GM18858 (cell line): ENCODE data around the gene DEPDC5.
"Not testable (repeated sequence)": the region's sequence is repeated elsewhere in the genome, so short reads cannot be mapped to it uniquely, and the experiment has no call there.

Experiments
- ATAC-seq: cut with Tn5 transposase; IDR thresholded peaks from one replicate; pipeline ENCODE4 v1.9.1; 2021; ENCODE audit not compliant: unreplicated experiment

DEPDC5 gene

DNA sequence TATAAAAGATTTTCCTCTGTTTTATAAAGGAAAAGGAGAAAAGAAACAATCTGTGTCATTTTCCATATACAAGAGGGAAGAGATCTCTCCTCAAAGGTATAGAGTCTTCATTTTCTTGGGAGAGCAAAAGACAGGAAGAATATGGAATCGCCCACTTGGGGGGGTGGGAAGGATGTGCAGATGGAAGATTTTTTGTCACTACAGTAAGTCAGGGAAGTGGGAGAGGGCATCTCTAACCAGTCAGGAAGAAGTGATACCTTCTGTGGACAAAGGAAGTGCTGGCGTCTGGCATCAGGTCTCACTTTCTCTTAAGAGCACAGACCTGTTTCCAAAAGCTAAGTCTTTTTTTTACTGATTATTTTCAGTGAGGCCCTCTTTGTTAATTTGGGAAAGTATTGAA is 5.3 kb upstream of the DEPDC5 start:
- no peak for ATAC-seq

DNA sequence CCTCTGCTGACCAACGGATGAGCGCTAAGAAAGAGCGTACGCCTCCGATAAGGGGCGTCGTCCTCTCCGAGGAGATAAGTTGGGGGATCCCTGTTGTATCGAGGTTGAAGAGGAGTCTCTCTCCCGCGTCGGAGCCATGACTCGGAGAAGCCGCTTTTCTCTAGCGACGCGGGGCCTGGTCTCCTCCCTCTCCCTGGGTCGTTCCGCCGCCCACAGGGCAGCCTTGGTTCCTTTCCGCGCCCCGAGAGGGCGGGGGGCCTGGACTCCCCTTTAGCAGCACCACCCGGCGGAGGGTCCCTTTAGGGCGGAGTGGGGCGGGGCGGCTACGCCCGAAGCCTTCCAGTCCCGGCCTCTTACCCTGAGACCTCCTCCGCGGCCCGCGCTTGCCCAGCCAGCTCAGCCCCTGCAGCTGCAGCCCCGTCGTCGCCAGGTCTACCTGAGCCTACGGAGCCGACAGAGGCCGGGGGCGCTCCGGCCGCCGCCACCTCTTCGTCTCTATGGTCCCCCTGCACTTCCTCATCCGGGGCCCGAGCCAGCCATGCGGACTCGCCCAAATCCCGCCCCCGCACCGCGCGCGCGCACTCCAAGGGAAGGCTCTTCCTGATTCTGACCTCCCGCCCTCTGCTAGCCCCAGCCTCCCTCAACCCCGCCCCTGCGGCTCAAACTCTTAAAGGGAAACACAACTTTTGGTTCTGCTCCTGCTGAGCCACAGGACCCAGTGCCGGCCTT is 4.0 kb upstream of the DEPDC5 start, which contains the start of gene PRR14L:
Gene PRR14L (minus strand): TSS at position 497 of the 729 bp plus-strand sequence. CDS start 11,272 bp downstream, outside the sequence.
- ATAC-seq, result peak; percentile 33

DNA sequence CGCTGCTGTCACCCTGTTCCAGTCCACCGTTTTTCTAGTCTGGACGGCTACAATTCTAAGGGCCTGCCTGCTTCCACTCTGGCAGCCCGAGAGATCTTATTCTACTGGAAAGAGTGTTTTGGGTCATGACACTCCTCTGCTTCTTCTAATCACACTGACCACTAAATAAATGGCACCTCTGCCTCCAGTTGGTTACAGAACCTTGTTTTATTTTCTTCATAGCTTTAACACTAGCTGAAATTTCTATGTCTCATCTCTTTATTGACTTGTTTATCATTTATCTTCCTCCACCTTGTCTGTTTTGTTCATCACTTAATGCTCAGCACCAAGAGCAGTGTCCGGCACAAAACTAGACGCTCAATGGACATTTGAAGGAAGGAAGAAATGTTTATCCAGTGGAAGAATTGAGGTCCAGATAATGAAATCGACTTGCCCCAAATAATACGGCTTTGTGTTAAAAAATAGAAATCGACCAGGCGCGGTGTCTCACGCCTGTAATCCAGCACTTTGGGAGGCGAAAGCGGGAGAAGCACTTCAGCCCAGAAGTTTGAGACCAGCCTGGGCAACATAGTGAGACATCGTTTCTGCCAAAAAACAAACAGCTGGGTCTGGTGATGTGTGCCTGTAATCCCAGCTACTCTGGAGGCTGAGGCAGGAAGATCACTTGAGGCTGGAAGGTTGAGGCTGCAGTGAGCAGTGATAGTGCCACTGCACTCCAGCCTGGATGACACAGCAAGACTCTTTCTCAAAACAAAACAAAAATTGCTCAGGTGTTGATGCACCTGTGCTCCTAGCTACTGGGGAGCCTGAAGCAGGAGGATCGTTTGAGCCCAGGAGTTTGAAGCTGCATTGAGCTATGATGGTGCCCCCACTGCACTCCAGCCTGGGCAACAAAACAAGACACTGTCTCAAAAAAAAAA is 3.2 kb upstream of the DEPDC5 start:
- no peak for ATAC-seq

DNA sequence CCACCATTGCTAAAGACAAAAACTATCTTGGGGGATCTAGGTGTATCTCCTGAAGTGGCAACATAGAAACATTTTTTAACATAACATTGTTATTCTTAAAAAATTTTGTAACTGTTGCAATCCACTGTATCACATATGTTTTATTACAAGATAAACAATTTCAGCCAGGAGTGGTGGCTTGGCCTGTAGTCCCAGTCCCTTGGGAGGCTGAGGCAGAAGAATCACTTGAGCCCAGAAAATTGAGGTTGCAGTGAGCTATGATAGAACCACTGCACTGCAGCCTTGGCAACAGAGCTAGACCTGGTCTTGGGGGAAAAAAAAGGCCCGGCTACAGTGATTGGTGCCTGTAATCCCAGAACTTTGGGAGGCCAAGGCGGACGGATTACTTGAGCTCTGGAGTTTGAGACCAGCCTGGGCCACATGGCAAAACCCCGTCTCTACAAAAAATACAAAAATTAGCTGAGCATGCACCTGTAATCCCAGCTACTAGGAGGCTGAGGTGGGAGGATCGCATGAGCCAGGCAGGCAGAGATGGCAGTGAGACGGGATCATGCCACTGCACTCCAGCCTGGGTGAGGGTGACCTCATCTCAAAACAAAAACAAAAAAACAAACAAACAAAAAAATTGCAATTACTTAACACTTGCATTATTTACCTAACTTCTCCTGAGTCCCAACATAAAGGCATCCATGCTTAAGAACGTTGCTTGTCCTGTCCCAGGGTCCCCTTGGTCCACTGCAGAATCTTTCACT is 1.5 kb upstream of the DEPDC5 start:
- ATAC-seq, result no peak

DNA sequence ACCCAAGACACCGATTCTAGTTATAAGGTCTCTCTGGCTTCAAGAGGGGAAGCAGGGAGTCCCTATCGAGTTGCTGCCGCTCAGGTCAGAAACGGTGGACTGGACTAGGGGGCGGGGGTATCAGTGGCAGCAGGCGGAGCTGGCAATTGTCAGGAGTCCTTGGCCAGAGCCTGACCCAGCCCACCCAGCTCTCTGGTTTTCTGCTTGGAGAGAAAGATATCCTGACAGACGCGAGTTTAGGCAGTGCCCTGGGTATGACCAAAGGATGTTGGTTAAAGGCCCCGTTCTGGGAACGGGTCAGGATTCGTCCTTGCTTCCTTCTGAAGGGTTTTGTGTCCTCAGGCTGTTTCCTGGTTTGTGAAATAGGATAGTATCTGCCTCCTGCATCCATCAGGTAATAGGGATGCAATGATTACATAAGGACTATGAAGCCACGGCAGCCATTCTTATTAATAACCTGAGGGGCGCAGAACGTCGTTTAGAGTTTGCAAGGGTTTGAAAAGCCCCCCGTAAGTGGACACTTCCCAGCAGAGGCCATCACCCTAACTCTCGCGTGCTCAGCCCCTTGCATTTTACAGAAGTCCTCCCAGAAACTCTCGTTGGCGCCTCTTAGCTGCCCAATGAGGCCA is 700 bp upstream of the DEPDC5 start:
- no peak for ATAC-seq

DNA sequence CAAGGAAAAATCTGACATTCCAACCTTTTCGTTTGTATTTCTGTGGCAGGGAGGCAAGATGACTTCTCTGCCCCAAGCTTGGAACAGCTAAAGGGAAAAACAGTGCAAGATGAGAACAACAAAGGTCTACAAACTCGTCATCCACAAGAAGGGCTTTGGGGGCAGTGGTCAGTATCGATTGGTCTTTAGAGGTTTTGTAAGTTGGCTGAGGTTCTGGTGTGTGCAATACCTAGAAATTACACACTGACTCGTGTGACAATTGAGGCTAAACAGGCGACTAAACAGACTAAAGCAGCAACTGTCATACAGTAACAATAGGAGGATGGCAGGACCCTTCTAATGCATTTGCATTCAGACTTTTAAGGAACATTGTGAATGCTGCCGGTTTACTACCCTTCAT is 994 bp downstream of the DEPDC5 start:
- ATAC-seq, result no peak

DNA sequence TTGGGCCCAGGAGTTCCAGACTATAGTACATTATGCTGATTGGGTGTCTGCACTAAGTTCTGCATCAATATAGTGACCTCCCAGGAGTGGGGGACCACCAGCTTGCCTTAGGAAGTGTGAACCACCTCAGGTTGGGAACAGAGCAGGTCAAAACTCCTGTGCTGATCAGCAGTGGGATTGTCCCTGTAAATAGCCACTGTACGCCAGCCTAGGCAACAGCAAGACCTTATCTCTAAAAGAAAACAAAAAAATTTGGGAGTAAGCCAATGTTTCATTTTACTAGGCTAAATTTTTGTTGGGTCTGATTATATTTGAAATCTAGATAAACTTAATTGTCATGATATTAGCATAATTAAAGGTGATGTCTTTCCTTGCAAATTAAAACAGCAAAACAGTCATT is 3.4 kb downstream of the DEPDC5 start:
- no peak for ATAC-seq

DNA sequence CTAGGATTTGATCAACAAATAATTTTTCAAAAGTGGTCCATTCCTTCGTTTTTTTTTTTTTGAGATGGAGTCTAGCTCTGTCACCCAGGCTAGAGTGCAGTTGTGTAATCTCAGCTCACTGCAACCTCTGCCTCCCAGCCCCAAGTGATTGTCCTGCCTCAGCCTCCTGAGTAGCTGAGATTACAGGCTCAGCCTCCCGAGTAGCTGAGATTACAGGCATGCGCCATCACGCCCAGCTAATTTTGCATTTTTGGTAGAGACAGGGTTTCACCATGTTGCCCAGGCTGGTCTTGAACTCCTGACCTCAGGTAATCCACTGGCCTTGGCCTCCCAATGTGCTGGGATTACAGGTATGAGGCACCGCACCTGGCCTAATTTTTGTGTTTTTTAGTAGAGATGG is 5.0 kb downstream of the DEPDC5 start:
- ATAC-seq, result not testable (repeated sequence)

DNA sequence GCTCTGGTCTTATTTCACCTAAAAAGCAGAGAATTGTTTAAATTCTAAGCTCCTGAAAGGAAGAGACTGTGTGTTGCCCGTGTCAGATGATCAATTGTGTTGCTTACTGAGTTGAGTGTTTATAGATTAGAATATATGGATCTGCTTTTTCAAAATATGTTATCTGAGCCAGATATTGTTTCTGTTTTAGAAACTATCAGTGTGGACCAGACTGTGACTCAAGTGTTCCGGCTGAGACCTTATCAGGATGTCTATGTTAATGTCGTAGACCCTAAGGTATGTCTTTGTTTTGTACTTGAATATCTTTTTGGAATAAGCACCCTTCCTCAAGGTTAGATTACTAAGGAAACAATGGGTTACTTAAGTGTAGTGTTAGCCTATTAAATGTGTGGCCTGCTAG is 11.0 kb downstream of the DEPDC5 start:
- no peak for ATAC-seq

DNA sequence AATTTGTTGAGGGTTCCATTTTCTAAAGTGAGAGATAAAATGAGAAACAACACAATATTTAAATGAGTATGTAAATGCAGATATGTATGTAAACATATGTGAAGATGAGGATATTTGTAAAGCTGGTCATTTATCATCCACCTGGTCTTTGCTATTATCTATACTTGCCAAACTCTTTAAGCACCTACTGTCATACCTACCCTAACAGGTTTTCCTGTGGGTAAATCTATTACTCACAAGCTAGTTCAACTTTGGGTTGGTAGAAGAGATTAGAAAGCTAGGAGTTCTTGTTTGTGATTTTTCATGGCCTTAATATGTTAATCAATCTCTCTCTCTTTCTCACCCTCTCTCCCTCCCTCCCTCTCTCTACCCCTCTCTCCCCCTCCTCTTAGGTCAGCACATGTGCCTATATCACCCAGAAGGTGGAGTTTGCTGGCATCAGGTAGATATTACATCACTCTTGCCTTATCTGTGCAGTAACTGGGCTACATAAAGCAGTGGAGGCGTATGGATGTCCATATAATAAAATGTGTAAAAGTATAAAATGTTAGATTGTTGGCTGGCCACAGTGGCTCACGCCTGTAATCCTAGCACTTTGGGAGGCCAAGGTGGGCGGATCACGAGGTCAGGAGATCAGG is 14.7 kb downstream of the DEPDC5 start:
- ATAC-seq, result no peak

DNA sequence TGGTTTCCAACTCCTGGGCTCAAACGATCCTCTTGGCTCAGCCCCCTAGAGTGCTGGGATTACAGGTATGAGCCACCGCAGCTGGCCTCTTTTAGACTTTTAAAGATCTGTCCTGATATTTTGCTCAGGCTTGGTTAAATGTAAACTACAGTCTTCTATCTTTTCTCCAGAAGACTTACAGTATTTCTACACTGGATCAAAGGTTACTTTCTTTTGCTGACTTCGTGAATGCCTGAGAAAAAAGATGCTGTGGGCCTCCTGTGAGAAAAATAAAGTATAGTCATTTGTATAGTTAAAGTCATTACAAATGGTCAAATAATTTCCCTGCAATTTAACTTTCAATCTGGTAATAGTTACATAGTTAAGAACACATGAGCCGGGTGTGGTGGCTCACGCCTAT is 19.6 kb downstream of the DEPDC5 start:
- no peak for ATAC-seq

DNA sequence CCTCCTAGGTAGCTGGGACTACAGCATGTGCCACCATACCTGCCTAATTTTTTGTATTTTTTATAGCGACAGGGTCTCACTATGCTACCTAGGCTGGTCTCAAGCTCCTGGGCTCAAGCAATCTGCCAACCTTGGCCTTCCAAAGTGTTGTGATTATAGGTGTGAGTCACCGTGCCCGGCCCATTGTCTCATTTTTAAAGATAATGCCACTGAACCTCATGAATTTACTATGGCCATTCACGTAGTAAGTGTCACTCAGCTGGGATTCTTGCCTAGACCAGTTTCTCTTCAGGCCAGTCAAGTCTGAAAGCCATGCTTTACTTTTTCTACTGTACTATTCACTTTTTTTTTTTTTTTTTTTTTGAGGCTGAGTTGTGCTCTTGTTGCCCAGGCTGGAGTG is 22.4 kb downstream of the DEPDC5 start:
- ATAC-seq, result no peak

DNA sequence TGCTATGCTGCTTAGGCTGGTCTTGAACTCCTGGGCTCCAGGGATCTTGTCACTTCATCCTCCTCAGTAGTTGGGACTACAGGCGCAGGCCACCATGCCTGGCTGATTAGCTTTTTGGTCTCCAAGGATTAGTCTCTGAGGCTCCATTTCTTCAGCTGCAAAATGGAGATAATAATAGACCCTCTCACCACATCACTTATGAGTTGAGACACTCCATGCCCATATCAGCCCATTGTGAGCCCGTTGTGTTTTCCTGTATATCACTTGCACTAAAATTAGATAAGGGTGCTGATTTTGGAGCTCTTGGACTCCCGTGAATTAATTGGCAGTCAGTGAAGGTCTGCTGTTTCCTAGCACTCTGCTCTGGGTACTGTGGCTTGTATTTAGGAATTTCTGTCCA is 36.0 kb downstream of the DEPDC5 start:
- ATAC-seq, result no peak

DNA sequence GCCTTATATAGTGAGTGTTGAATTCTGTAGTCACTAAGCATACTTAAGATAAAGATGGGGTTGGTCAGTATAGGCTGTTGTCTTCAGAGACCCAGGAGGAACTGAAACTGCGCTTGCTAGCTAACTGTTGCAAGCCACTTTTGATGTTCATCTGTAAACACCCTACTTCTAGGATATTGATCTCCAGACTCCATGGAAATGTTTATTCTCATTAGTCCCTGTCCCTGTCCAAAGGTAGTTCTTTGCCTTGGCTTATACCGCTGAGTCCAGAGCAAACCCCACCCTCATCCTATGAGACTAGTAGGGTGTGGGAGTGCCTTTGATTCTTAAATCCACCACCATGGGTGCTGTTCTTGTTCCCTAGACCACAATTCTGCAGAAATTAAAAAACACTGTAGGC is 36.4 kb downstream of the DEPDC5 start:
- ATAC-seq, result no peak

DNA sequence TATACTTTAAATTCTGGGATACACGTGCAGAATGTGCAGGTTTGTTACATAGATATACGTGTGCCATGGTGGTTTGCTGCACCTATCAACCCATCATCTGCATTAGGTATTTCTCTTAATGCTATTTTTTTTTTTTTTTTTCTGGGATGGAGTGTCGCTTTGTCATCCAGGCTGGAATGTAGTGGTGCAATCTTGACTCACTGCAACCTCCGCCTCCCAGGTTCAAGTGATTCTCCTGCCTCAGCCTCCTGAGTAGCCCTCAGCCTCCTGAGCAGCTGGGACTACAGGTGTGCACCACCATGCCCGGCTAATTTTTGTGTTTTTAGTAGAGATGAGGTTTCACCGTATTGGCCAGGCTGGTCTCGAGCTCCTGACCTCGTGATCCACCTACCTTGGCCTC is 45.5 kb downstream of the DEPDC5 start:
- not testable (repeated sequence) for ATAC-seq

DNA sequence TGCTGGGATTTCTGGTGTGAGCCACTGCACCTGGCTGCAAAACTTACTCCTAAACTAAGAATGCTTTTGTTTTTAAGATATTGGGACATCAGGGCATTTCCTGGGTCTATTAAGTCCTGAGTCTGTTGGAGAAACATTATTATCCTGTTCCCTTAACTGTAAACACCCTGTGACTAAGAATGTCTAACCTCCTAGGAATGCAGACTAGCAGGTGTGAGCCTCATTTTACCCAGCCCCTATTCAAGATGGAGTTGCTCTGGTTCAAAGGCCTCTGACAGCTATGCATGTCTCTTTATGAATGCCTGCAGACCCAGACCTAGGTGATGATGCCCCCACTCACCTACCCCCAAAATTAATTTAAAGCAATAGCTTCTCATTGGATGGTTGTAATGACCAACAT is 46.2 kb downstream of the DEPDC5 start:
- ATAC-seq, result no peak

DNA sequence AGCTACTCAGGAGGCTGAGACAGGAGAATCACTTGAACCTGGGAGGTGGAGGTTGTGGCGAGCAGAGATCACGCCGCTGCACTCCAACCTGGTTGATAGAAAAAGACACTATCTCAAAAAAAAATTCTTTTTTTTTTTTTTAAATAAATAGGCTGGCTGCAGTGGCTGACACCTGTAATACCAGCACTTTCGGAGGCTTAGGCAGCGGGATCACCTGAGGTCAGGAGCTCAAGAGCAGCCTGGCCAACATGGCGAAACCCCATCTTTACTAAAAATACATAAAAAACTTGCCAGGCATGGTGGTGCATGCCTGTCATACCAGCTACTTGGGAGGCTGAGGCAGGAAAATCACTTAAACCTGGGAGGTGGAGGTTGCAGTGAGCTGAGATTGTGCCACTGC is 47.0 kb downstream of the DEPDC5 start:
- ATAC-seq, result not testable (repeated sequence)

DNA sequence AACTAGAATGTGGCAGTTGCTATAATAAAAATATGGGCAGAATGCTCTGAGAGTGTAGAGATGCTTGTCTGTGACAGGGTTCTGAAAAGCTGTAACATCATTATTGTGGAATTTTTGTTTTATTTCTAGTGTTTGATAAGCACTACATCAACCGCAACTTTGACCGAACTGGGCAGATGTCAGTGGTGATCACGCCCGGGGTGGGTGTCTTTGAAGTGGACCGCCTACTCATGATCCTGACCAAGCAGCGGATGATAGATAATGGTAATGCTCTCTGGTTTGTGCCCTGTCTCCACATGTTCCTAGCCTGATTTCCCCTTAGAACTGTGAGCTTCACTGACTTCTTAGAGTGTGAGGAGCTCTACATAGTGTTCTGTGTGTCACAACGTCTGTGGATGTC is 48.8 kb downstream of the DEPDC5 start:
- ATAC-seq, result no peak

DNA sequence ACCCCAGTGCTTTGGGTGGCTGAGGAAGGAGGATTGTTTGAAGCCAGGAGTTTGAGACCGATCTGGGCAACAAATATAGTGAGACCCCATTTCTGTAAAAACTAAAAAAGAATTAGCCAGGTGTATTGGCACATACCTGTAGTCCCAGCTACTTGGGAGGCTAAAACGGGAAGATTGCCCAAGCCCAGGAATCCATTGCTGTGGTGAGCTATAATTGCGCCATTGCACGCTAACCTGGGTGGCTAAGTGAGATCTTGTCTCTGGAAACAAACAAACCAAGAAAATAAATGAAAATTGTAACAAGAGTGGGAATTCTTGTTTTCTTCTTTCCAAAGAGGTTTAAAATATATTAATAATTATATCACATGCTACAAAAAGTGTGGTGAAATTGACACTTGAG is 52.9 kb downstream of the DEPDC5 start:
- no peak for ATAC-seq

DNA sequence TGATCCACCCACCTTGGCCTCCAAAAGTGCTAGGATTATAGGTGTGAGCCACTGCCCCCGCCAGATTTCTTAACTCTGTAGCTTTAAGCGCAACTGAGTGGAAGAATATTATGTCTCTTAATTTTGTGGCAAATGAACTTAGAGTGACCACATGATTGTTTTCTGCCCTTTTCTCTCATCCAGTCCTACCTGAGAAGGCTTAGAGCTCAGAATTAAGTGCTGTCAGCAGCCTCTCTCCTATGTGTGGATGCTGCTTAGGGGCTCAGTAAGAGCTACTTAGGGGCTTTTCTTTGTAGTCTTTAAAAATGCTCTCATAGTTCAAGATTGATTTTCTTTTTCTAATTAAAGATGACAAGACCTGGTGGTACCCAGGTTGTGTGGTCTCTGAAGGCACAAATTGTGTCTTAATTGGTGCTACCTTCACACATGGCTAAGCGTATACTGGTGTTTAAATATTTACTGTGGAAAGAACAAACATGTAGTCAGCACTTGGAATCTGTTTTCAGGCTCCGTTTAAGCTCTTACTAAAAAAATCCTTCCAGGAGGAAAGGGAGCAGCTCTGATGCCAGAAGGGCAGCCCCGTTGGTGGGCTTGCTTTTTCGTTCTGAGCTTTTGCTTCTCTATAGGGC is 59.3 kb downstream of the DEPDC5 start:
- ATAC-seq, result no peak
